CD4-positive, alpha-beta T cell treated with Interferon alpha-2 for 1 hour (primary cell): ENCODE results near the gene METAP1D.
"Not testable (repeated sequence)": the region's sequence is repeated elsewhere in the genome, so short reads cannot be mapped to it uniquely, and the experiment has no call there.

ENCODE experiments used
- DNase-seq, 2 donors: peaks; one replicate each; pipeline ENCODE4 v3.0.0-alpha.2; 2020 to 2022

Gene METAP1D

DNA sequence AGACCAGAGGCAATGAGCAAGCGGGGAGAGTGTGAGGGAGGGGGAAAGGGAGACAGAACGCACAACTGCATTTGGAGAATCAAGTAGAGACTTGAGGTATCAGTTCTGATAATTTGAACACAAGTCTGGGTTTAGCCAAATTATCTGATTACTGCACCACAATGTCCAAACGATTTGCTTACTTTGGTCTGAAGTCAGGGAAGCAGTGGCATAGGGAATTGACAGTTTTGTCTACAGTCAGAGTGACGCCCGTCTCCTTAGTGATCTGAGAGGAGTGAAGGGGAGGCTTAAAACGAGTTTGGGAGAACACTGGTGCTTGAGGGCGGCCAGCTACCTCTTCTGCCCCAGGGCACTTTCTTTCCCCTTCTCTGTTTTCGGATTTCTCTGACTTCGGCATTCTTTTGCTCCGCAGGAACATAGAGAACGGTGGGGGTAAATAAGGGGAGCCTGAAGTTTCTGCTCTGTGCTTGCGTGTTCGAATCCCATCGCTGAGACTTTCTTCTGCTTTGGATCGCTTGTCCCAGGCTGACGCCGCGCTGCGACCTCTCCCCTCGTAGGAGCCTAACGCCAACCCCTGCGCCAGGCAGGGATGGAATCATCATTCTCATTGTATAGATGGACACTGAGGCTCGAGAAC, 105.8 kb downstream of the METAP1D start:
- DNase-seq = no peak

DNA sequence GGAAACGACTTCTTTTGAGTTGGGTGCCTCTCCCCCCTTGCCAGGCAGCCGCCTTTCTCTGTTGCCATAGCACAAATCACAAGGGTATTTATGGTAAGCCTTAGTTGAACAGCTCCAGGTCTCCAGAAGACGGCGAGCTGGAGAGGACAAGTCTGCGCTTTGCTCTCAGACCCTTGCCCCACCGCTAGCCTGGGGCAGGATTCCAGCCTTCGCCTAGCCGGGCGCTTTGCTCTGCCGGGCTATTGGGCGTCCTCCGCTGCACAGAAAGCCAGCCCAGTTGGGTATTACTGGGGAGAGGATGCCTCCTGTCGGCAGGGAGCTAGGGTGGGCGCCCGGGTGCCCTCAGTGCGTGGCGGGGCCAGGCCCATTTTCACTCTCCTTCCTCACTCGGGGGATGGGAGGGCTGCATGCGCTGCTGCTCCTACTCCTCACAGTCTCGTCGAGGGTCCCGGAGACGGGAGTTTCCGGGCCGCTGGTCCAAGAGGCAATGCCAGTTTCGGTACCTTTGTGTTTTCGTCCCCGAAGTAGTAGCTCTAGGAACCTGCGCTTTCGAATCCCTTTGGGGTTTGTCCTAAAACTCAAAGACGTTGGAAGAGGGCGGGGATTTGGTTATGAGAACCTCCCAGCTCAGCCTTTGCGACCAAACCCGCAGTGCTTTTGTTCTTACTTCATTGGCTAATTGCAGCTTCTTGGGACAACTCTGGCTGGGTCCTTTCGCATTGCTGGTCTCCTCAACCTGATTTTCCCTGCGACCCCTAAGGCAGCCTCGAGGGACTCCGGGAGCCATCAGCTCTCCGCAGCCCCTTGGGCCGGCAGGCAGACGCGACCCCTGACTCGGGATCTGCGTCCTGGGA, 106.6 kb downstream of the METAP1D start:
- DNase-seq = peak; percentile 39 to 59

DNA sequence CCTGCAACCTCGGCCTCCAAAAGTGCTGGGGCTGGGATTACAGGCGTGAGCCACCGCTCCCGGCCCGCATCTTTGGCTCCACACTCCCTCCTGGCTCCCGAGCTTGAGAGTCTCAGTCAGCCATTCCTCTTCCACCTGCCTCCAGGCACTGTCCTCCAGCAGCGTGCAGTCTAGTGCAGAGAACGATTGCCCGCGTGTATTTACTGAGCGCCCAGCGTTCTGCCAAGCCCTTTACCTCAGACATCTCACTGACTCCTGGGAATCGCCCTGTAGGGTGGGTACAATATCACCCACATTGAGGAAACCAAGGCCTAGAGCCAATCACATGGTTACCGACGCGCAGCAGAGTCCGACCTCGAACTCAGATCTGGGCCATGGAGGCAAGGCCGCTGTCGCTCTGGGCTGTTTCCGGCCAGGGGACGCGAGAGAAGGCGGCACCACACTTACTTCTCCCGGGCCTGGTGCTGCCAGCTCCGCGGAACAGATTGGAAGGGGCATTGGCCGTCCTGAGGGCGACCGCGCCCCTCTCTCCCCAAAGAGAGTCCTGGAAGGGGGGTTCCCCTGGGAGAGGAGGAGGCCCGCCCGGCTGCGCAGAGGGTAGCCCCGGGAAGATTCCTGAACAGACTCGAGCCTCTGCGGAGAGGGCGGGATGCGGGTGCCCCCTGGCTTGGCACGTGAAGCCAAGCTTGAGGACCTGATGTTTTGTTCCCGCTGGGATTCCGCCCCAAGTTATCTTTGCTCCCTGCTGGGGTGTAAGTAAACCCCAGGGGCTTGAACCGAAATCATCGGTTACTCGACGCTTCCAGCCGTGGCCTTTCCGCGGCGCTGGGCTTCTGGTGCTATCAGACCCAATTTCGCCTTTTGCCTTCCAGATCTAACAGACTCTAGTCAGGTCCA, 108.2 kb downstream of the METAP1D start:
- no peak for DNase-seq

DNA sequence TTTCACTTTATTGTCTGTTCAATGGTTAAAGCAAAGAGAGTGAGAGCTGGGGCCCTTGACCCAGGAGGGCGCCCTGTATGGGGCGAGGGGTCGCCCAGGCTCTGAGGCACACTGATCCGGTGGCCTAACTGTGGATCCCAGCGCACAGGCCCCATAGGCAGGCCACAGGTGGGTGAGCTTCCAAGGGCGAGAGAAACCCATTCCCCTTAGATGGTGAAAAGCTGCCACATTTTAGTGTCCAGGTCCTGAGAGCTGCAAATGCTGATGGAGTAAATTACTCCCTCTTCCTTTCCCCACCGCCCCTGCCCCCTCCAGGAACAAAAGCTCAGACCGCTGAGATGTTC, 108.8 kb downstream of the METAP1D start:
- DNase-seq = no peak

DNA sequence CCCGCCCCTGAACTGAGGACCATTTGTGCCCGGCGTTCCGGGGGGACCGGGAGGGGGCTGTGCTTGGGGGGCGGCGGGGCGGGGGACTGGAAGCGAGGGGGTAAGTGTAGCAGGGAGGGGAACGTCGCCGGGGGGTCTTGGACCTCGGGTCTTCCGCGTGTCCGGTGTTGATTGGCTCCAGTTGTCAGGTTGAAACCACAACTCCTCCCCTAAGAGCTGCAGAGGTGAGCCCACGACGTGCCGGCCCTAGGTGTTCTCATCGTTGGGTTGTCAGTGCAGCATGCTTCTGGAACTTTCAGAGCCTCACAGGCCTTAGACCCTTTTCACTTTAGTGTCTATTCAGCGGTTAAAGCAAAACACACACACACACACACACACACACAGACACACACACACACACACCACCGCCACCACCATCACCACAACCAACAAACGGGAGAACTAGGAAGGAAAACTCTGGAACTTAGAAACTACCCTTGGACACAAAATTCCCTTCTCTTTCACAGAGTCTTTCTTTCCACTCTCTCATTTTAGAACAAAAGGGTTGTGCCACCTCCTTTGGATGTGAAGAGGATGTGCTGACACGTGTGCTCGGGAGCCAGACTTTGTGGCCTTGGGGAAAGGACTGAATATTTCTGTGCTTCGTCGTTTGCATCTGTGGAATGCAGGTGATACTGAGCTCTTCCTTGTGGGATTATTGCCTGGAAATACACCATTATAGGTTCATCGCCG, 109.7 kb downstream of the METAP1D start:
- DNase-seq = no peak

DNA sequence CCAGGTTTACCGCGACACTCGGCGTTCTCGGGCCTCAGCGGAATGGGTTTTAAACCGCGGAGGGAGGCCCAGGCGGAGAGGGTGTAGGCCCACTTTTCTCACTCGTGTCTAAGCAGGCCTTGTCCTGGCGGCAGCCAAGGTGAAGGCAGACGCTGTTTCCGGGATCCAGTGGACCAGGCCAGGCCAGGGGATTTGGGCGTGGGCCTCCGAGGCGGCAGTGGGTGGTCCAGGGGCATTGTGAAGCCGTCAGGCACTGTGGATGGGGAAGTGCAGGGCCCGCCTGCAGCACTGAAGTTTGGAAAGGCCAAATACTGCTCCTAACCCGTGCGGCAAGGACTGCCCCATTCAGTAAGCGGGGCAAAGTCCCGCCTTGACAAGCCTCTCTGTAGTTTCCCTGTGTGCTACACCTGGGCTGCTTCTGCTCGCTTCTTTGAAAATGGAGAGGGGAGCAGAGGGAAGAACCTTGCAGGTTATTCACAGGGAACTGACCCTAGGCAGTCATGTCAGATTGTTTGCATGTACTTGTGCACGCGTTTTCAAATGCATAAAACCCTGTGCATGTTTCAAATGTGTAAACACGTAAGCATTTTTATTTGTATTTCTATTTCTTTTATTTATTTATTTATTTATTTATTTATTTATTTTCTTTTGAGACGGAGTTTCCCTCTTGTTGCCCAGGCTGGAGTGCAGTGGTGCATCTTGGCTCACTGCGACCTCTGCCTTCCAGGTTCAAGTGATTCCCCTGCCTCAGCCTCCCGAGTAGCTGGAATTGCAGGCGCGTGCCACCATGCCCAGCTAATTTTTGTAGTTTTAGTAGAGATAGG, 110.4 kb downstream of the METAP1D start:
- no peak for DNase-seq

DNA sequence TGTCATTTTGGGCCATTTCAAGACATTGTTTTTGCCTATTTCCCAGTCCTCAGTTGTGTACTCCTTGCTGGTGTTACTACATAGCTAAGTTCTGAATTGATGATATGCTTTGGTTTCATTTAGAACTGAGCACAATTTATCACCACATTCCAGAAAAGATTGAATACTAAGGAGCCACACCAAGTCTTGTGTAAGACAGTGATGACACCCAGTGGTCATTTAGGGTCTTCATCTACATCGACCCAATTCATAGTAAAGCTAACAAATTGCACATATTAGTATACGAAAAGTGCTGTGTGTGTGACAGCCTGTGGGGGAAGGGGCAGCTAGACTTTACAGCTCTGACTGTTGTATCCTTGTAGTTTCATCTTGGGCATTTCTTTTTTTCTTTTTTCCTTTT, 113.9 kb downstream of the METAP1D start:
- no peak for DNase-seq

DNA sequence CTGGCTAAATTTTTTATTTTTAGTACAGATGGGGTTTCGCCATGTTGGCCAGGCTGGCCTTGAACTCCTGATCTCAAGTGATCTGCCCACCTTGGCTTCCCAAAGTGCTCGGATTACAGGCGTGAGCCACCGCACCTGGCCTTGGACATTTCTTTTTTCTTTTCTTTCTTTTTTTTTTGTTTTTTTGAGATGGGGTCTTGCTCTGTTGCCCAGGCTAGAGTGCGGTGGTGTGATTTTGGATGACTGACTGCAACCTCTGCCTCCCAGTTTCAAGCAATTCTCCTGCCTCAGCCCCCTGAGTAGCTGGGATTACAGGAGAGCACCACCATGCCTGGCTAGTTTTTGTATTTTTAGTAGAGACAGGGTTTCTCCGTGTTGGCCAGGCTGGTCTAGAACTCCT, 114.4 kb downstream of the METAP1D start:
- not testable (repeated sequence) for DNase-seq

DNA sequence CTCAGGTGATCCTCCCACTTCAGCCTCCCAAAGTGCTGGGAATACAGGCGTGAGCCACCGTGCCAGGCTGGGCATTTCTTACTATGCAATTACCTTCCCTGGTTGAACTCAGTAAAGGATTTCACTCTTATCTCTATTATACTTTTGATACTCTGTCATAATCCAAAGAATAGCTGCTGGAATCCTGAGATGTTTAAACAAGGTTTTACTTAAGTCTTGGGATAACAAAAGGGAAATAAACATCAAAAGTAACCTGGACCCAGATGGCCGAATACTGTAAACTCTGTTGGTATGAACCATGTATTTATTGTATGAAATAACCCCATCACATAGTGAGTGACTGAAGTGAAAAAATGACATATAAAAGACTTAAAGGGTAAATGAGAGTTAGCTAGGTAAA, 114.8 kb downstream of the METAP1D start:
- DNase-seq = no peak

DNA sequence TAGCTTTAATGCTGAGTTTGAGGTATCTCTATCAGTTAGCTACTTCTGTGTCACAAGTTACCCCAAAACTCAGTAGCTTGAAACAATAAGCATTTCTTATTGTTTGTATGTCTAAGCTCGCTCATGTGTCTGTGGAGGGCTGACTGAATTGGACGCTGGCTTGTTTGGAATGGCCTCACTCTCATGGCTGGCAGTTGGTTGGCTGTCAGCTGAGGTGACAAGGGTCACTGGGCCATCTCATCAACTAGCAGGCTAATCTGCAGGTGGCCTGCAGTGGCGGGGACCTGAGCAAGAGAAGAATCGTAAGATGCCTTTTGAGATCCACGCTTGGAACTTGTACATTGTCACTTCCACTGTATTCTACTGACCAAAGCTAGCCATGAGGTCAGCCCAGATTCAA, 116.4 kb downstream of the METAP1D start:
- DNase-seq = no peak

DNA sequence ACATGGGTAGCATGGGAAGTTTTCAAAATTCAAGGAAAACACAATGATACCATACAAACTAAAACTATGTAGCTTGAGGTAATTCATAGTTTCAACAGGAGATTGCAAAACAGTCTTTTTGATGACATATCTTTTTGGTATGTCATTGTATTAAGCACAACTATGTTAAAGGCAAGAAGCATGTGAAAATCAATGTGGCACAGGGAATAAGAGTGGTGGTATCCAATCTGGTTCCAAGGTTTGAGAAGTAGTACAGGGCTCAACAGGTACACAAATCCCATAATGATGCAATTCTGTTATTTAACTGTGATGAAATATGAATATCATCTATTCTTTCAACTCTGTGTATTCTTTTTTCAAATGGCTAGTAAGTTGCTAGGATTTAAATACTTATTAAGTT, 119.3 kb downstream of the METAP1D start:
- DNase-seq = no peak

DNA sequence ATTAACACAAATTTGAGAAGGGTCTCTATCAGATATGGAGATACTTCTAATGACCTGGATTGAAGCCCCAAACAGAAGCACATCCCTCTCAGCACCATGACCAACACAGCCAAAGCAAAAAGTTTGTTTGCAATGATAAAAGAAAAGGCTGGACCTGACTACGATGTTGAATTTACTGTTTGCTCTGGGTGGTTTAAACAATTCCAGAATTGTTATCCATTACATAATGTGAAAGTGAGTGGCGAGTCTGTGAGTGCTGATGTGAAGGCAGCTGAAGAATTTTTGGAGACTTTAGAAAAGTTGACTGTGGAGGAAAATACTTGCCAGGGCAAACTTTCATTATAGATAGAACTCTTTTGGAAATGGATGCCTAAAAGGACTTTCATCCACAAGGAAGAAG, 120.4 kb downstream of the METAP1D start:
- DNase-seq = no peak

DNA sequence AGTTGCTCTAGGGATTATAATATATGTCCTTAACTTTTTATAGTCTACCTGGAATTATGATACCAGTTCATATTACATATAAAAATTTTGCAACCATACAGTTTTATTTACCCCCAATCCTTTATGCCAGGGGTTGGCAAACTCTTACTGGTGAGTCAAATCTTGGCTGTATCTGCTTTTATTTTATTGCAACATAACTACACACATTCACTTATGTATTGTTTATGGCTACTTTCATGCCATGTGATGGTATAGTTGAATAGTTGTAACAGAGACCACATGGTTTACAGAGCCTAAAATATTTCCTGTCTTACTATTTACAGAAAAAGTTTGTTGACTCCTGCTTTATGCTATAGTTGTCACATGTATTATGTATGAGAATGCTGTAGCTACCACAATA, 128.7 kb downstream of the METAP1D start:
- no peak for DNase-seq

DNA sequence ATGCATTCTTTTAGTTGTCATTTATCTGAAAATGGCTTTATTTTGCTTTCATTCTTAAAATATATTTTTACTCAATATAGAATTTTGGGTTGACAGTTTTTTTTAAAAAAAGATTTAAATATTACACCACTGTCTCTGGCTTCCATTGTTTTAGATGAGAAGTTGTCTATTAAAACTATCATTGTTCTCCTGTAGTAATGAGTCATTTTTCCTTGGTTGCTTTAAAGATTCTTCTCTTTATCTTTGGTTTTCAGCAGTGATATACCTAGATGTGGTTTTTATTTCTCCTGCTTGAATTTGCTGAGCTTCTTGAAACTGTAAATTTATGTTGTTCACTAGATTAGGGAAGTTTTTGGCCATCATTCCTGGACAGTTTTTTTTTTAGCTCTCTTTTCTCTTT, 129.7 kb downstream of the METAP1D start:
- DNase-seq = no peak
